Testis (tissue), 3 donors: ENCODE results near the gene MOB2. TPM values are rescaled to one million over a fixed set of nuclear protein-coding genes. Genes with fewer than 3 reads are reported as not detected.

ENCODE experiments used
- DNase-seq: peaks from one replicate; pipeline ENCODE4 v3.0.0-alpha.2; 2019
- H3K27ac ChIP-seq, 2 donors: fragments of 200-600 bp; sonication (generic); one replicate each; pipeline ENCODE4 v1.5.1; 2019
- H3K27me3 ChIP-seq: fragments of 200-600 bp; sonication (generic); one replicate; pipeline ENCODE4 v1.5.1; 2019
- H3K36me3 ChIP-seq: fragments of 200-600 bp; sonication (generic); one replicate; pipeline ENCODE4 v1.5.1; 2017; ENCODE audit warnings: low read depth; ENCODE audit errors: missing control alignments
- H3K4me1 ChIP-seq: fragments of 200-600 bp; sonication (generic); one replicate; pipeline ENCODE4 v1.5.1; 2019
- H3K4me3 ChIP-seq, 2 donors: fragments of 200-600 bp; sonication (generic); one replicate each; pipeline ENCODE4 v1.5.1; 2017 to 2019
- H3K9me3 ChIP-seq: fragments of 200-600 bp; sonication (generic); one replicate; pipeline ENCODE4 v1.5.1; 2017
- CTCF ChIP-seq, 3 experiments: fragments of 450-650 bp in 2 of 3; fragments of 200-600 bp in 1 of 3; sonication (generic) in 1 of 3; IDR thresholded peaks; one replicate each; pipeline ENCODE4 v1.5.1; 2016 to 2019; ENCODE audit warnings: antibody characterized with exemption in 3 of 3, mild to moderate bottlenecking in 2 of 3, moderate library complexity in 1 of 3
- POLR2A ChIP-seq: fragments of 450-650 bp; IDR thresholded peaks from one replicate; pipeline ENCODE4 v1.6.1; 2017; ENCODE audit warnings: antibody characterized with exemption, mild to moderate bottlenecking, moderate library complexity
- WGBS, 2 donors: methylation state at CpG; one replicate each; pipeline ENCODE4 v1.1.5; 2018; 5-methylcytosine and 5-hydroxymethylcytosine counted together
- intact Hi-C: fragments of 100-400 bp; cut with DNase I; formaldehyde crosslinking; loops from one replicate; pipeline ENCODE4 v1.15.1; 2023; ENCODE audit warnings: low total_unique reads
- polyA plus RNA-seq: library from polyadenylated mRNA; stranded (reverse); fragments of 350-450 nt; fragmentation: Illumina TruSeq; extraction: RNeasy Lipid Tissue Mini Kit (QIAGEN cat#74804); gene quantifications from one replicate; pipeline ENCODE4 v1.2.3, GENCODE V29; 2014; ENCODE audit warnings: low read depth, low replicate concordance; ENCODE audit not compliant: insufficient read depth
- total RNA-seq, 2 donors: library from RNA; depleted of rRNA; stranded (reverse); fragments of >200 nt; gene quantifications; one replicate each; pipeline ENCODE4 v1.2.3, GENCODE V29; 2016

The MOB2 gene
- total and polyA plus RNA-seq, 3 donors from 2014 or later = 41.5 to 57.7 (median 46.8) TPM

GRCh38 chr11:1470681-1471611, 15.6 kb downstream of the MOB2 start:
- WGBS, 2 donors = 88 to 95% methylated on average over 16 to 40 of the region's 40 CpGs
- peaks cover 13% of the 10 kb centered on the region for H3K4me1 ChIP-seq
- TF ChIP-seq POLR2A (no peak), CTCF (IDR thresholded peaks at IDR 0.05) (no peak)
- intact Hi-C loops = no loop called here
- no peaks in the 10 kb centered on the region for H3K27me3 ChIP-seq
- DNase-seq = no peak
- H3K27ac ChIP-seq = no peak overlapping the region
- H3K36me3 ChIP-seq = no peaks in the 10 kb centered on the region
- H3K9me3 ChIP-seq = no peaks in the 10 kb centered on the region
- H3K4me3 ChIP-seq = no peak overlapping the region

- 92 to 94% methylated on average over 32 to 35 of the region's 35 CpGs for WGBS, 2 donors
- Histone ChIP-seq H3K36me3 (no peaks in the 10 kb centered on the region), H3K4me1 (peaks cover 13% of the 10 kb centered on the region), H3K4me3 (no peak overlapping the region), H3K27me3 (no peaks in the 10 kb centered on the region), H3K27ac (no peak overlapping the region), H3K9me3 (no peaks in the 10 kb centered on the region)
- DNase-seq = no peak
- intact Hi-C loops = no loop called here
- TF ChIP-seq POLR2A = no peak
- TF ChIP-seq CTCF (IDR thresholded peaks at IDR 0.05) = no peak
Measured at GRCh38 chr11:1469911-1470680, 16.5 kb downstream of the MOB2 start.

- 78 to 81% methylated on average over 16 to 18 of the region's 19 CpGs for WGBS, 2 donors
Measured at GRCh38 chr11:1469287-1469910, 17.2 kb downstream of the MOB2 start.

More at GRCh38 chr11:1469287-1469910, 17.2 kb downstream of the MOB2 start:
- Histone ChIP-seq H3K9me3 (no peaks in the 10 kb centered on the region), H3K4me1 (peaks cover 13% of the 10 kb centered on the region), H3K27ac (no peak overlapping the region), H3K36me3 (no peaks in the 10 kb centered on the region), H3K27me3 (no peaks in the 10 kb centered on the region), H3K4me3 (no peak overlapping the region)
- no peak for TF ChIP-seq POLR2A
- TF ChIP-seq CTCF (IDR thresholded peaks at IDR 0.05) = no peak
- intact Hi-C loops = no loop called here
- DNase-seq = no peak
